HG03025 (cell line): ENCODE data around the gene TMEM260.

ENCODE experiments used
- ATAC-seq: cut with Tn5 transposase; IDR thresholded peaks from one replicate; pipeline ENCODE4 v1.9.1; 2021; ENCODE audit warnings: mild to moderate bottlenecking, moderate library complexity; ENCODE audit not compliant: unreplicated experiment, low FRiP score

Gene TMEM260

DNA sequence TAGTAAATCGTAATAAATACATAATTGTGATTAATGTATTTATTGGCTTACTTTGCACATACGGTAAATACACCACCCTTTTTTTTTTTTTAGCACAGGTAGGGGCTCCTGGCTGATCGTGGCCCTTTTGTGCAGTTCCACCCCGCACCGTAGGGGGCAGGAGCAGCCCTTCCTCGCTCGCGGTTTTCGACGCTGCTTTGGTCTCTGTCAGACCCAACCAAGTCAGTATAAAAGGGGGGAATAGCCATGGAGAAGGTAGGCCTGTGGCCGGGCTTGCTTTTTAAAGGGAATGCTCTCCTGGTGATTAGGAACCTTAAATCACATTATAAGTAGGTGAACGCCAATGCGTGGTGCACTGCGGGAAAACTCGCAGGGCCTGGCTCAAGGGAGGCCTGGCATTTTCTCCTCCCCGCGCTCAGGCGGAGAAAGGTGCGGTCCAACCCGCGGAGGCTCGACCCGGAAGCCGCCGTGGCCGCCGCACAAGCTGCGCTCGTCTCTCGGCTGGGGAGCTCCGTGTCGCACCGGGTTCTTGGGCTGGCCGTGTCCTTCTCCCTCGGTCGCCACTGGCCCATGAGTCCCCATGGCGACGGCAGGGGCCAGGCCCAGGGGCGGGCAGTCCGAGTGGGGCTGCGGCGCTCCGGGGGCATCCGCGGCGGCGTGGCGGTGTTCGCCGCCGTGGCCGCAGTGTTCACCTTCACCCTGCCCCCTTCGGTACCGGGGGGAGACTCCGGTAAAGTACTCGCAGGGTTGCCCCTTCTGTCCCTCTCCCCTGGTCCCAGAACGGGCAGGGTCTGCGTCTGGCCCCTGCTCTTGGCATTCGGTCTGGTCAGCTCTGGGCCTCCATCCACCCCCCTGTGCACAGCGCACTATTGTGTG is at the start of gene TMEM260:
TSS of gene TMEM260 (plus strand) at position 454 of the 876 bp plus-strand sequence. CDS start at position 571, 117 bp downstream.
- peak; percentile 91 for ATAC-seq

GRCh38 chr14:56532546-56532945 is 47.1 kb upstream of the TMEM260 start:
- no peak for ATAC-seq

DNA sequence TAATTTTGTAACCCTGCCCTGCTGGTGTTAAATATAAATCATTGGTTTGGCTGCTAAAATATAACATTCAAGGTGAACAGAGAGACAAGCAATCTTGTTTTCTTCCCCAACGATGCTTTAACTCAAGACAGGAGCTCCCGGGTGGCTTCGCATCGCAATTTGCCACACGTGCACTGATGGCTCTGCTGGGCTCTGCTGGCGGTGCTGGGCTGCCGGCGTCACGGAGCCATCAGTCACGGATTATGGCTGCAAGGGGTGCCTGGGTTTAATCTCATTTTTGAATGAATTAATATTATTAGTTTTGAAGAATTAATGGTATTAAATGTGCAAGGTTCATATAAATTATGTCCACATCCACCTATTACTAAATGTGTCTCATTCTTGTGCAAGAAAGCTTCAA is 44.9 kb upstream of the TMEM260 start:
- no peak for ATAC-seq

DNA sequence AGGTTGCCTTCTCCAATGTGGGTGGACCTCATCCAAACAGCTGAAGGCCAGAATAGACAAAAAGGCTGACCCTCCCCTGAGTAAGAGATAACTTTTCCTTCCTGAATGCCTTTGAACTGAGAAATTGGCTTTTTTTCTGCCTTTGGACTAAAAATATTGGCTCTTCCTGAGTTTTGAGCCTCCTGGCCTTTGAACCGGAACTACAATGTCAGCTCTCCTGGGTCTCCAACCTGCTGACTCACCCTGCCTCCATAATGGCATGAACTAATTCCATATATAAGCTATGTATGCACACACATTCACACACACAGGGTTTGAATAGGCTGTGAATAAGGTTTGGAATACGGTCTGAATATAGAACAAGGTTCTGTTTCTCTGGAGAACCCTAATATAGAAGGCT is 39.7 kb upstream of the TMEM260 start:
- no peak for ATAC-seq

DNA sequence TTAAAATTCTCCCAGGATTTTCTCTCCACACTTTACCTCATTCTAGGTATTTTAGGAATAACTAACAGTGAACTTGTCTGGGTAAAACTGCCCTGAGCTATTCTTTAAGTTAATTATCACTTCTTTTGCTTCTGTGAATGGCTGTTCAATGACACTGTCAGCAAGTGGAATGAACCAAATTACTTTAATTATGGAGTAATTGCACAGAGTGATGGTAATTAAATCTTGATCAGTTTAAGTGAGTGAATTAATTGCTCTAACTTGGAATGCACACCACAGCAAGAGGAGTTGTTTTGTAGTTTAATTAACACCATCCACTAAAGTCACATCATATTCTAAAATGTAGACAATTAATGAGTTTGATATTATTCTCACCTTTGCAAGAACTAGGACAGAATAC is 36.2 kb upstream of the TMEM260 start:
- ATAC-seq = no peak

- no peak for ATAC-seq
These were observed 29.9 kb upstream of the TMEM260 start for GRCh38 chr14:56549721-56550120.

DNA sequence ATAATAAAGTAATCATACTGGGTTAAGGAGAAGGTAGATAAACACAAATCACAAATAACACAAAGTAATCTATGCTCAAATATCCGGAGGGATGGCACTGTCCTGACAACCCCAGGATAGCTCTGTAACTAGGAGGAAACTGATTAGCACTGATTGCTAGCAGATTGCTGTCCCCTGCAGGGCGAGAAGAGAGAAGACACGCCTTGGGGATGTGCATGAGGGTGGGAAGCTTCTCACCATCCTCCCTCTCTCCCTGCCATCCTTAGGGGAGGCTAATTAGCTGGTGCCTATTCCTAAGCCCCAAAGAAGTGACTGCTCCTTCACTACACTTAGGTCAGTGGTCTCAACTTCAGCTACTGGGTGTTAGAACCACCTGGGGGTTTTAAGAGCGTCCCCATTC is 27.0 kb upstream of the TMEM260 start:
- no peak for ATAC-seq

DNA sequence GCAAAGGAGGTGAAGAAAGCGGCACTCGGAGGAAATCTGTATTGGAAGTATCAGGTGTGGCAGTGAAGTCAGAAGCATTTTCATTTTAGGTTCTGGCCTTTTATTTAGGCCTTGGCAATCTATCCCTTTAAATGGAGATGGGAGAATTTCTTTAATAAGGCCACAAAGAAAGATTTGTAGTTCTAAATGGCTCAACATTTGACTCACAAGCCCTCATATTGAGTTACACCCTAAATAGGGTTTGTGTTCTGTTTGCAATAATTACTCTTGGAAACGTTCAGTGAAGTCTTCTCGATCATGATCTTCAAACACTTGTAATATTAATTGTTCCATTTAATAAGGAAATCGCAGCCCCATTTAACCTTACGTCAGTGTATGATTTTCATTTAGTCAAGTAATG is 25.3 kb upstream of the TMEM260 start:
- ATAC-seq = no peak

DNA sequence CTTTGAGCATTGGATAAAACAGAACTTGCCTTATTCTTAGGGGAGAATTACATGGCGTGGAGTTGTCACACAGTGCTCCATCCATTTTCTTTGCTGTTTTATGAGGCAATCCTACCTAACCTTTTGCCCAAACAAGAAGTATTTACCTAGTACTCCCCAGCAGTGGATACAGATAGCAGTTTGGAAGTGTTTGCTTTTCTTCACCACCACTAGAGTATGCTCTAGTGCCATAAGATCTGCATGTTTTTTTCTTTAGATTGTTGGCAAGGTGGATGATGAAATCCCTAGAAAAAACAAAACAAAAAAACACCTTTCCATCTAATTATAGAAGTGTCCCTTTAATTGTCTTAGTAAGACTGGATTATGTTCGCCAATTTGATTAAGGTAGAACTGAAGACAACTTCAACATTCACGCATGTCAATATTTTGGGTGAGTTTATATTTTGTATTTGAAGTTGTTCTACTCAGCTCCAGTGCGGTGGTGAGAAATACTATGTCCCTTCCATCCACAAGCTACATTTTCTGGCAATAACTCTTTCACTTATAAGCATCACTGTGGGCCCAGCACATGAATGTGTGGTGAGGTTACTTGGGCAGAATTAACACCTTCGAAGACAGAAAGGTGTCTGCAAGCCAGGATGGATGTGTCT is 23.6 kb upstream of the TMEM260 start:
- no peak for ATAC-seq

DNA sequence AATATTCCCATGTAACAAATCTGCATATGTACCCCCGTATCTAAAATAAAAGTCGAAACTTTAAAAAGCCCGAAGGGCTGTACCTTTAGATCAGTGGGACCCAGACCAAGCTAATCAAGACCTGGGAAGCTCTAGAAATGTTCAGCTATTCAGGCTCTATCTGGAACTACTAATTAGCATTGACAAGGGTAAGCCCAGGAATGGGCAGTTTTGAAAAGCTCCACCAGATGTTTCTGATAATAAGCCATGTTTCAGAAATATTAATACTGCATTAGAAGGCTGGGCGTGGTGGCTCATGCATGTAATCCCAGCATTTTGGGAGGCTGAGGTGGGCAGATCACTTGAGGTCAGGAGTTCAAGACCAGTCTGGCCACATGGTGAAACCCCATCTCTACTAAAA is 20.4 kb upstream of the TMEM260 start:
- ATAC-seq = no peak

GRCh38 chr14:56561606-56562005 is 18.0 kb upstream of the TMEM260 start:
- ATAC-seq = no peak

GRCh38 chr14:56562883-56563282 is 16.7 kb upstream of the TMEM260 start:
- no peak for ATAC-seq

DNA sequence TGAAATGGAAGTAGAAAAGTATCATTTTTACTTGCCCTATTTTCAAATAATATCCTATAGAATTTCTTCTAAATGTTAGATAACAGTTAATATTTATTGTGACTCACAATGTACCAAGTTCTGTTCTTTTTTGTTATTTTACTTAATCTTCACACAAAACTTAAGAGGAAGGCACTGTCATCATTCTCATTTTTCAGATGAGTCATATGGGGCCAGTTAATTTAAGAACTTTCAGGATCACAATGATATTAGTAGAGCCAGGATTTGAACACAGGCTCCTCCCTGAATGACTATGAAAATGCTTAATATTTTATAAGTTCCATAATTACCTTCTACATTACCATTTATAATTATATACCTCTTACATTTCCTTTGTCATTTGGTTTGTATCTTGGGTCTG is 10.4 kb upstream of the TMEM260 start:
- ATAC-seq = no peak

- ATAC-seq = no peak
These were observed 9.3 kb upstream of the TMEM260 start for GRCh38 chr14:56570295-56570694.

GRCh38 chr14:56580221-56580711 is 668 bp downstream of the TMEM260 start:
- ATAC-seq = peak; percentile 44

- ATAC-seq = no peak
These were observed 1.6 kb downstream of the TMEM260 start for GRCh38 chr14:56581041-56581727.

- no peak for ATAC-seq
These were observed 6.0 kb downstream of the TMEM260 start for GRCh38 chr14:56585461-56586084.

GRCh38 chr14:56587701-56588100 is 8.1 kb downstream of the TMEM260 start:
- no peak for ATAC-seq

DNA sequence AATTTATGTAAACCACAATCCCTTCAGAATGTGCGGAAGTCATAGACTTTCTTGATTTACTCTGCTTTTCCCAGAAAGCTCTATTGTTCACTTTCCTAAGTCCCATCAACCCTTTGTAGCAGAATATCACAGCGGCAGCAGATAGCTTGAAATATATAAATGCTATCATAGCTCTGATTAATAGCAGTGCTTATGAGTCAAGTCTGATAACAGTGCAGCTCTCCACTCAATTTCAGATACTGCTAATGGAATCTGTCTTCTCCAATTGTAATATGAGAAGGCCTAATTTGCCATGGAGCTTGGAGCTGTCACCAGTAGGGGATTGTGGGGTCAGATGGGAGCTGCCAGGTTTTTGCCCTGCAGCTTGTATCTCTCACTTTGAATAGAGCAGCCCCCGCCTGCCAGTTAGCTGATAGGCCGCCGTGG is 10.9 kb downstream of the TMEM260 start:
- no peak for ATAC-seq

DNA sequence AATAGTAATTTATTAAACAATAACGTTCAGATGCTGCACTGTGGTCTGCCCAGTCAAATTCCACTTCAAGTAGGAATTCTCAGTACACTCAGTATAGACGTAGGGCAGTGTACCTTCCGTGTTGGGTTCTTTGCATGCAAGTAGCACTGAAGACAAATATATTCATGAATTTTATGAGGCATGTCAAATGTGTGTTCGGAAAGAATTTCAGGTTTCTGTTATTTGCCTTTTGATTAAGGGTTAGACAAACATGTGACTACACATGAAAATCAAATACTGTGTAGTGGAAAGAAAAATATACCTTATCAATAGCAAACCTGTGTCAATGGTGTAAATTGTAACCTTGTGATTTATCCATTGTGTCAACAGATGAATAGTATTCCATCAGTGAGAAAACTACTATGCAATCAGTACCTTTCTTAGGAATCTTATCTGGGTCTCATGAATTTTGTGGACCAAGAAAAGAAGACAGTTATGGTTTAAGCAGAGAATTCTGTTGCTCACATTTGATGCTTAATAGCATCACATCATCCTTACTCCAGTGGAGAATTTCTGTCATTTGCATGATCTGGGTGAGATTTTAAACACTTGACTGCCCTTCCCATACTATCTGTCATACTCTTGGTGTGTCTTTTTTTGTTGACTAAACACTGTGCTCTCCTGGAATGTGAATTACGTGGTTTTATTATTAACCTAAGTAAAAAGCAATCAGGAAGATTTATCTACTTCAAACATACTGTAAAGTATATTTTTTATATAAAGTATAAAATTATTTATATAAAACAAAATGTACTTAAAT is 13.3 kb downstream of the TMEM260 start:
- no peak for ATAC-seq
